Fibroblast of skin of abdomen (primary cell): ENCODE measurements around the gene DYNC1I1.

ENCODE experiments used
- DNase-seq: peaks from one replicate; pipeline ENCODE4 v3.0.0-alpha.2; 2013

The DYNC1I1 gene

DNA sequence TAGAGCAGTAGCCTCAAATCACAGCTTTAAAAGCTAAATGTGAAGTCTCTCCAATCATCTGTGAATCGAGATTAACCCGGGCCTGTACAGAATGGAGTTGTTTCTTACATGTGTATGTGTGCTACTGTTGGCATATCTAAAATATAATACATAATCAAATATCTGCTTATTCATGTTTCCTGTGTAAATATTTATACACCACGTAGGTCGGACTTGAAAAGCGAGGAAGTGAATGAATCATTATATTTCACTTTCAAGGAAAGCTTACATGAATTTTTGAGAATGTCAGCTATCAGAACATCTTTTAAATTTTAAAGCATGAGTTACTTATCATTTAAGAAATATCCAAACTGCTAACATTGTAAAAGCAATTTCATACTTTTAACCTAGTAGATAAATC is 316.2 kb downstream of the DYNC1I1 start:
- DNase-seq, result no peak

DNA sequence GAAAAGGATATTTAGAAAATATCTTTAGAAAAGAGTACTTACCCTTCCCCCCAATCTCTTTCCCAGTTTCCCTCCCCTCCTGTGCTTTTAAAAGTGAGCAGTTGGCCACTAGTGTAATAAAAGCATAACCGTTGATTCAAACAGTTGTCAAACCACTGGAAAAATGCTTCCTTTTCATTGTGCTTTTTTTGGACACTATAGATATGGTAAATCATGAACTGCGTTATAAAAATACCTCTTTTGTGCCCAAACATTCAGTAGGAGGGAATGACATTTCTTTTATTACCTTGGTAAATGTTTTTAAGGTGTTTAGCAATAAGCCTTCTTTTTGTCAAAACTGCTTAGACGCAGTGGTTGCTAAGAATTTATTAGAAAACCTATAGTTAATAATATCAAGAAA is 317.2 kb downstream of the DYNC1I1 start:
- DNase-seq, result no peak

DNA sequence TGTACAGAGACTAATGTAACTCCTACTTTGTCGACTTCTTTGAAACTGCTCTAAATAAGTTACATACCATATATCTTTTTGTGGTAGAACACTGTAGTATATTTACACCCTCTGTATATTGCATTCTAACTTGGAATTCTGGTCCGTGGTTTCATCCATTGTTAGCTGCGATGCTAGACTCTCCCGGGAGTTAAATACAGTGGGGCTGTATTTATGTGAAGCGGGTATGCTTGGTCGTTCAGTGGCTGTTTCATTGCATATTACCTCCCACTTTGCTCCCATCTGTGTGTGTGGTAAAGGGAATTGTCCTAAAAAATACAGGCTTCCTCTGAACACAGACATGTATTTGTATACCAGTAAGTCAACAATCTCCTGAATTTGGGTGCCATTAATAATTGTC is 318.4 kb downstream of the DYNC1I1 start:
- DNase-seq, result no peak

DNA sequence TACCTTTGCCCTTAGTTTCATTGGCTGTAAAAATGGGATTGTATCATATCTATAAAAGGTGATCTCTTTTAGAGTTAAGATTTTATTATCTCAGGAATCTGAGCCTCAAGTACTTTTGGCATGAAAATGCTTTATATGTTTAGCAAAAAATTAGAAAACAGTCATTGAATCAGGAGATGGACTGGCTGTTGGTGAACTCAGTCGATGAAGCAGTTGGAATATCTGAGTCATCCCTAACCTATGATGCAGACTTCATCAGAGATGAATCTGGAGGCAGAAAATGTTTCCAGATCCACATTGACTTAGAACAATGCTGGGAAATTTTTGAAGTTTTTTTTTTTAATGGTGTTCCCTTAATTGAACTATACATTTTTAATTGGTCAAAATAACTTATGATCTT is 321.1 kb downstream of the DYNC1I1 start:
- peak; percentile 83 for DNase-seq

DNA sequence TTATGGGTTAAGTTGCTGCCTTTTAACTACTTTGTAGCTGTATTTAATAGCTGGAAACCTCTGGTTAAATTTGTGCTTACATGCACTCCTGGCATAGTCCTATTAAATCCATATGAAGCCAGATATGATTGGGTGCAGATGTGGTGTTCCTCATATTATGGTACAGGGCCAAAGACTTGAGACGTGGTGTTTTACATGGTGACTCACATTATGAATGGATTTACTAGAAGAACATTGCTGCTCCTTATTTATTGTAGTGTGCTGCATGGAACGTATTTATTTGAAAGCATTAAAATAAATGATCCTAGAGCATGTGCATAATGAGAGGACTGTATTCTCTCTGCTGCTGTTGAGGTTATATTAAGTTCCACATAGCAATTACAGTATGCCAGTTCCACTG is 325.5 kb downstream of the DYNC1I1 start:
- peak; percentile 85 for DNase-seq

DNA sequence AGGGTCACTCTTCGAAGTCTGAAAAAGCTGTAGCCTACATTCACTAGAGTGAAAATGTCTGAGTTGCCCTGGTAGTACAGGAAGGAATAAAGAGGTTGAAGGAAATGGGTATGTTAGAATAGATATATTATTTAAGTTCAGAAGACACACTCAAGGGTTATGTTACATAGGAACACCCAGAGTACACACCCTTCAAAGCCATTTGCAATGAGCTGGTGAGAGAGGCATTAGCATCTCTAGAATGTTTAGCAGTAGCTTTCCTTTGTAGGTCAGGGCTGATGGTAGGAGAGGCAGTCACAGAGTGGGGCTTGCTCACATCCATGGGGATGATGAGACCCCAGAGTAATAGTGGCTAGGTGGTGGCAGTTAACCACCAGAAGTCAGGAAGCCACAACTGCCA is 328.4 kb downstream of the DYNC1I1 start:
- DNase-seq, result no peak

DNA sequence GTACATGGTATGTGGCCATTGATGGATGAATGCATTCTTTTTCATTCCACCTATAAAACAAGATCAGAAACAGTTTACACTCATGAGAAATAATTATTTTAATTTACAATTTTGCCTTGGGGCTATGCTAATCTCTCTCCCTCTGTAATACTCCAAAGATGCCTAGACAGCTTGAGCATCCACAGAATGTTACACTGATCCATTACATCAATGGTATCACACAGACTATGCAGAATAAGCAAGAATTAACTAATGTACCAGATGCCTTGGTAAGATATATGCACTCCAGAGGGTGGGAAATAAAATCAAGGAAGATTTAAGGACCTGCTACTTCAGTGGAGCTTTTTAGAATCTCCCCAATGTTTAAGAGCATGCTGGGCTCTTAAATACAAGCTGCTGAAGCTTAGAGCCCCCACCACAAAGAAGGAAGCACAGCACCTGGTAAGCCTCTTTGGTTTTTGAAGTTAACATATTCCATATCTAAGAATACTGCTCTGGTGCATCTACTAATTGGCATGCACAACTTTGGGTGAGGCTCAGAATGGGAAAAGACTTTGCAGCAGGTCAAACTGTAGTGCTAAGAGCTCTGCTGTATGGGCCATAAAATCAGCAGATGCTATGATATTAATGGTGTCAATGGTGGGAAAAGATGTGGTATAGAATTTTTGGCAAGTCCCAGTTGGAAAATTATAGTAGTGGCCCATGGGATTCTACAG is 329.9 kb downstream of the DYNC1I1 start:
- no peak for DNase-seq

DNA sequence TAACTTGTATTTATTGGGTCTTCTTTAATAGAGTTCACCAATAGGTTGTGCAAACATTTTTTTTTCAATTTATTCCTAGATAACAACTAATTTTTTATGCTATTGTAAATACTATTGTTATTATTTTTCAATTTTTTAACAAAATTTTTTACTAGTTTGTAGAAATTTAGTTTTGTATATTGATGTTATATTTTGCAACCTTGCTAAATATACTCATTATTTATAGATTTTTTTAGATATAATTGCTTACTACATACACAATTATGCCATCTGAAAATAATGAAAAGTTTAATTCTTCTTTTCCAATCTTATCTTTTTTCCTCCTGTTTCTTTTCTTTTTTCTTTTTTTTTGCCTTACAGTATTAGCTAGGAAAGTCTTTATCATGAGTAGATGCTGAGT is 332.6 kb downstream of the DYNC1I1 start:
- DNase-seq, result no peak

DNA sequence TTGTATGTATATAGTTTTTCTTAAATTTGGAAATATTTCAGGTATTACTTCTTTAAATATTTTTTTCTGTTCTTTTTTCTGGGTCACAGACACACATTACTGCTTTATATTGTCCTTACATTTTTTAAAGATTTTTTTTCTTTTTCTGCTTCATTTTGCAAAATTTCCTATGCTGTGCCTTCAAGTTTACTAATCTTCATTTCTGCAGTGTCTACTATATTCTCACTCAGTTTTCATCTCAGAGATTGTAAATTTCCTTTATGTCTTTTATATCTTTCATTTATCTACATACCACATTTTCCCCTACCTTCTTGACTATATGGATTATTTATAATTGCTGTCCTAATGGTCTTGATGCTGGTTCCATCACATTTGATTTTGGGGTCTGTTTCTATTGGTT is 339.1 kb downstream of the DYNC1I1 start:
- DNase-seq, result no peak

DNA sequence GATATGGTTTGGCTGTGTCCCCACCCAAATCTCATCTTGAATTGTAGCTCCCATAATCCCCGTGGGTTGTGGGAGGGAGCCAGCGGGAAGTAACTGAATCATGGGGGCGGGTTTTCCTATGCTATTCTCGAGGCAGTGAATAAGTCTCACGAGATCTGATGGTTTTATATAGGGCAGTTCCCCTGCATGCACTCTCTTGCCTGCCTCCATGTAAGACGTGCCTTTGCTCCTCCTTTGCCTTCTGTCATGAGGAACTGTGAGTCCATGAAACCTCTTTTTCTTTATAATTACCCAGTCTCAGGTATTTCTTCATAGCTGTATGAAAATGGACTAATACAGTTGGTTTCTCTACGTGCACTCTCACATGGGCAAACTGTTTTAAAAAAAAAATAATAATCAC is 341.8 kb downstream of the DYNC1I1 start:
- DNase-seq, result no peak

DNA sequence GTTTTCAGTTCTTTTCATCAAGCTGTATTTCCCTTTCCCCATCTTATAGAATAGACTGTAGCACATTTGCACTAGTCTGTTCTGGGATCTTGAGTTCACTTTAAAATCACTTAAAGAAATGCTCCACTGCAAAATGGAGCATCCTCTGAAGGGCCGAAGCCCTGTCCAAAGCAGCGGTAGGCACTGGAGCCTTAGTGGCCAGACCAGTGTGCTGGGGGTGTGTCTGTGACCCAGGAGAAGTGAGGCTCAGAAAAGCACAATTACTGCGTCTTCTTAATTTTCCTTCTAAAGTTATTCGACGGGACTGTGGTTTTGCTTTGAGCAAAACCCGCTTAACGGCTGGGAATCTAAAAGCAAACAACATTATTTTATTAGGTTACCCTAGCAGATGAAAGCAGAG is 343.8 kb downstream of the DYNC1I1 start:
- DNase-seq, result no peak

DNA sequence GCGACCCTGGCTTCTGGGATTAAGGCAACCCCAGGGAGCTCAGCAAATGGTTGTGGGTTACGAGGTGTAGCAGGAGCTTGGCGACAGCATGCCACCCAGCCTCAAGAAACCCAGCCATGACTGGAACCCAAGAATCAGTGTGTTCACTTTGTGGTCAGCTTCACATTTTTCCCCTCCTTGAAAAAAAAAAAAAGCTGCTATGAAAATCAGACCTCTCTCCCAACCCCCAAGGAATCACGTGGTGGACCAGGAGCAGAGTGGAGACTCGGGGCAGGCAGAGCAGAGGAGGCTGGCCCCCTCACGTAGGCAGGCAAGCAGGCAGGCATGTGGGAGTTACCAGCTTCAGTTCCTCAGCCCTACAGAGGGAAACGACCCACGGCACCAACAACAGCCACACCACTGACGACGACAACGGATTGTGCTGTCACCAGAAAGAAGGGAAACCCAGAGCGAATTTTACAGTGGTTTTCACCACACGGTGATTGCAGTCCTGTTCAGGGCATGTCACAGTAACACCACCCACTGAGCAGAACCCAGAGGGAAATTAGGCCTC is 346.2 kb downstream of the DYNC1I1 start:
- DNase-seq, result peak; percentile 15

DNA sequence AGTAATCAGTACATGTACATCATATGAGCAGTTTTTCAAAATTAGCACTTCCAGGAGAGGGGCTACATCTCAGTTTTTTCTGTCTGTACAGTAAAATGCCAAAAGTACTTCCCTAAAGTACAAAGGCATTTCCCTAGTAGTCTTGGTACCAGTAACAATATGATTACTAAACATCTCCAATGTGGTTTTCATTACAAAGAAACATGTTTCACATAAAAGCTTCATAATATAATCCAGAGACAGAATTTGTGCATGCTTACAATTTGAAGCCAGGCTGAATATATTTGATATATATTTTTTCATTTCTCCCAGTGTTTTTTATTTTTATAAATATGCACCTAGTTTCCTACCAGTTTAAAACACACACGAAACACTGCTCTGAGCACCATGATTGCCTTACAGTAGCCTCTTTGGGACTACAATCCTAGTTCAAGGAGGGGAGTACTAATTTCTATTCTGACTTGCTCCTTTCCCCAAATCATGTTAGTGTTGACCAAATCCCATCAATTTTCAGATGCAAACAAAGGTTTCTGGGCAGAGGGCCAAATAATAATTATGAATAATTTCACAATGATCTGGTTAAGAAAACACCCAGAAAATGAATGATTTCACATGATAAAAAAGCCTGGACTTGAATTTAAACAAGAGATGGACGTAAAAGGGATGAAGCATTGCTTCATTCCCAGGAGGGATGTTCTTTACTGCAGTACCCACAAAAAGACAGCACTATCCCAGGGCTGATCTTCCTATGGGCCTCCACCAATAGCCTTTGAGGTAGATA is 348.3 kb downstream of the DYNC1I1 start:
- peak; percentile 13 for DNase-seq

DNA sequence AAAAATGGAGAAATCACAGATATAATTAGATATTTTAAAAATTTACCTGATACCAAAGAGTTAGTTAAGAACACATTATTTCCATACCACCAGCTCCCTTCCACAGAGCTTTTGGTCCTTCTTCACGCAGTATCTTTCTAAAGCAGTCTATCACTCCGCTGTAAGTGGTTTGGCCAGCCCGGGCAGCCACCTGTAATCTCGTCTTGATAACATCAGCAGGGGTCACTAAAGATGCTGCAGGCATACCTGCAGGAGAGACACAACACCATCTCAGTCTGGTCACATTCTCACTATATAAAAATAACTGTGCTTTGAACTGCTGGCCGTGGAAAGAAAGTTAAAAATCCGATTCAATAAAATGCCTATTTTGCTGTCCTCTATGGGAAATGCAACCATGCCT is 349.4 kb downstream of the DYNC1I1 start:
- no peak for DNase-seq

DNA sequence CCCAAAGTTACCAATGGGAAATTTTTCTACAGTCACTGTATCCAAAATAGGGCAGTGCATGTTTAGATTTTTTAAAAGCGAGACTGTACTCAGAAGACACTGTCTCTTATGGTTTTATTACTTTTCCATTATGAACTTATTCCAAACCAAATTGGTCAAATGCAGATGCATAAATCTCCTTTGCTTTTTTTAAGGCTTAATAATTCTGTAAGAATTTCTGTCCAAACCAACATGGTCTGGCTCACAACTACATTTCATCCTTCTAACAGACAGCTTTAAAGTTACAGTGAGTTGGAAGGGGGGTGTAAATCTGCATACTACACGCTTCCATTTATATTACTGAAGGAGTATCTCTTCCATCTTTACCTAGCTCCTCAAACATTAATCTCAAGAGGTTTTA is 350.4 kb downstream of the DYNC1I1 start:
- peak; percentile 52 for DNase-seq

DNA sequence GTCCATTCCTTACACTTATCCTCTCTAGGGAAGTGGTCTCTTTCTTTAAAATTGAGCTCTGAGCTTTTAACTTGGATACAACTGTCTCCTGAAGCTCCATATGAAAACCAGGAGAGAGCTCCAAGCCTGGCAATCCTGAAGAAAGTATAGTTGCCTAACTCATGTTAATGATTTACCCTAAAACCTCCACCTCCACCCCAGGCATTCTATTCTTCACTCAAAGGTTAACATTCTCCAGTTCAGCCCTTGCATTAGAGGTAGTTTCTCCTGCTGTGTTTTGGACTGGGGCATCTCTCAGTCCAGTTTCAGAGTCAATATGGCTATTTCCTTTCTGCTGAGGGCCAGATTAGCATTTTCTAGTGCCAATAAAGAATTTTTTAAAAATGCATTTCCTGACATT is 354.0 kb downstream of the DYNC1I1 start:
- DNase-seq, result no peak

DNA sequence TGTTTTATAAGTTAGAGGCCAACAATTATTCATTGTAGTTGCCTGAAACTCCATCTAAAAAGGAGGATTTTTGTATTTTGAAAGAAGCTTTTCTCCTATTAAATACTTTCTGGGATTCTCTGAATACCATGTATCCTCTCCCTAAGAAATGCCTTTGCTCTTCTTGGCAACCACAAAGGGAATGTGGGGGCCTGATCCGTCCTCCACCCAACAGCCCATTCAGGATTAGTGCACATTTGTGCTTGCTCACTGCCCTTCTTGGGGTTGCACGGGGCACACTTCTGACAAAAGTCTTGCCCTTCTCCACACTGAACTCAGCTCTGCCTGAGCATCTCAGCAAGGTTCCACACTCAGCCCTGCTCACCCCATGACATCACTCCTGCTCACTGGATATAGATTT is 355.4 kb downstream of the DYNC1I1 start:
- peak; percentile 7 for DNase-seq

DNA sequence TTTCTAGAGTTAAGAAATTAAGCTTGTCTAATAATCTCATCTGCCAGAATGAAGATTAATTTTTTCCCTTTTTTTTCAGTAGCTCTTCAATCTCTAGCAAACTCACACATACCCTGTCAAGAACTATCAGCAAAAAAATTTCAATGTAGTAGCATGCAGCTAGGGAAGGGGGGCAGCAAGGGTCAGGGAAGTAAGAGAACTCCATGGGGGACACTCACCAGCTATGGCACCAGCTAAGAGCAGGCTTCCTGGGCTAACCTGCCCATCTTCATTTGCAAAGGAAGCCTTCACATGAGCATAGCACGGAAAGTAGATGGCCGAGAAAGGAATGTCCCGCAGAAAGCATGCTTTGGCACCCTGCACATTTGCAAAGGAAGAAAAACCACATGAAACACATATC is 359.2 kb downstream of the DYNC1I1 start:
- no peak for DNase-seq

DNA sequence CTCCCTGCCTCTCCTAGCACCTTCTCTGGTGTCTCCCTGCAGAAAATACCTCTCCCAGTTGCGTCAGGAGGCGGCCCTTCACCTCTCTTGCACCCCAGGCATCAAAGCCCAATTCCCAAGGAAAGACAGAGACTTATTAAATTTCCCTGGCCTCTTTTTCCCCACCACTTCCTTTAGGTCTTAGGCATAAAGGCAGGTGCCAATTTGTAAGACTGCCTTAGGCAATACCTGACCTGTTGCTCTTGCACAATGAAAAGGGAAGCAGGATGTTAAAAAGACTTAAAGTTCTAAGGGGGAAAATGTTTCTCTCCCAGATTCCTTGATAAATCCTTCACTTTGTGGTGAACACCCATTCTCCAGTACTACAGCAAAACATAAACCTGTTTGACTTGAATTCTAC is 362.9 kb downstream of the DYNC1I1 start:
- DNase-seq, result no peak

DNA sequence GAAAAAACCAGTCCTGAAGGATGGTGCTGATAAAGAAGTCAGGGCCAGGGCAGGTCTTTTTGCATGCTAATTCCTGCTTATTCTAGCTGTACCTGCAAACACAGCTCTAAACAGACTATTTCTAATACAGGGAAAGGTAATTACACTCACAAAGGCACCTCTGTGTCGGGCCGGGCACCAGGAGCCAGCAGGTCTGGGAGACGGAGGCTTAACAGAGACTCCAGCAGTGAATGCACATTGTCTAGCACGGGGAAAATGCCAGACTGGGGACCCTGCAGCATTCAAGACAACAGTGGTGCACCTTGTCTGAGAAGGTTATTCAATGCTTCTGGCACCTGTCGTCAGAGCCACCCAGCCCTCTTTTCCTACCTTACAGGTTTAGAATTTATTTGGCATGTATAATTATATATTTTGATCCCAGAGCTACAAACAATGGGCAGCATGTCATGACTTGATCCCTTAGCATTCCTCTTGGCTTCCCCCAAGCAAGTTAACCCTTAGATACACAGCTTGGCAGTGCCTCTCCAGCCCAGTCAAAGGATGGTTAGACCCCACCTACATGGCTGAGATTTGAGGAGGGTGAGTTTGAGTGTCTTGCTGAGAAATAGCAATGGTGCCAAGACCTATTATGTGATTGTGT is 364.4 kb downstream of the DYNC1I1 start:
- no peak for DNase-seq

DNA sequence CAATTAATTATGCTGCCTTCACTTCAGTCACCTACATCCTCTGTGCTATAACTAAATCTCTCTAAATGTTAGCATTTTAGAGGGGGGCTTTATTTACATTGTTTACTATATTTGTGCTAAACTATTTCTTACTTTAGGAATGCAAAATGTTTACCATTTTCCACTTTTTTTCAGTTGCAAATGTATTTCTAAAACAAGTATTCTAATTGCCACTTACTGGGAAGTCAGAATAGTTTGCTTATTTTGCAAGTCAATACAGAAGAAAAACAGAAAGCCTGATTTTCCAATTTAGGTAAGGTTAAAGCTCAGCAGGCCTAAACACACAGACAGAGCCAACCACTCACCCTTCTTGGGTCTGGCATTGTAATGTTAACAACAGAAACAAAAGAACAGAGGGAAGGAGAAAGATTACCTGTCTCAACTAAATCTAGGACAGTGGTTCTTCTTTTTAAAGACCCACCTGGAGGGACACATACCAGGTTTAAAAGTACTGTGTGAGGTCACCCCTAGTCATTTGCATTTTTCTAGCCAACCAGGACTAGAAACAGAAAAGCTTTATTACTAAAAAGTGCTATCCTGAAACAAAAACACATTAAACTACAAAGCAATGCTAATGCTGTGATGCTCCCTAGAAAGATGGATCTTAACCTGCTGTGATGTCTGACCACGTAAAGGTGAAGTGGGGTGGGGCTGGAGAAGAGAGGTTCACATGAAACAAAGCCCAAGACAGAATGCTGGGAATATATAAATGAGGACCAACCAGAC is 371.3 kb downstream of the DYNC1I1 start:
- DNase-seq, result no peak

DNA sequence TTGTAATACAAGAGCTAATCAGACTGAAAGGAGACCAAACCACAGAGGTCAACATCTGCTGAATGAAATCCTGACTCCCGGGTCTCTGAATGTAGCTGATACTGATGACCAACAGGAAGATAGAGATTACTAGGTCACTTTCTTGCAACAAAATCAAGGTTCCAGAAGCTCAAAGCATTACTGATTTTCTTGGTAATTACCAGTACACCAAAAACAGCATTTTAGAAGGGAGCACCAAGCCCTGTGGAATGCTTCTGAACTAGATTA is 371.8 kb downstream of the DYNC1I1 start:
- no peak for DNase-seq
